Left lung (tissue), 10 donors: ENCODE measurements around the gene EPSTI1. TPM values are rescaled to one million over a fixed set of nuclear protein-coding genes. Genes with fewer than 3 reads are reported as not detected.
A peak's percentile ranks its signal among the peaks of the same experiment; 100 is the strongest.

ENCODE experiments used
- ATAC-seq: fragments of 200-7000 bp; cut with Tn5 transposase; one replicate; pipeline ENCODE4 v1.9.1; 2020; ENCODE audit warnings: moderate library complexity
- DNase-seq, 4 donors: peaks; one replicate each; pipeline ENCODE4 v3.0.0-alpha.2; 2013 to 2020
- H3K27ac ChIP-seq, 2 donors: fragments of 200-600 bp; sonication (generic) in 1 of 2; one replicate each; pipeline versions ENCODE4 v1.5.0 to v1.8.0; 2020 to 2021
- H3K27me3 ChIP-seq, 2 donors: fragments of 200-600 bp; sonication (generic) in 1 of 2; one replicate each; pipeline versions ENCODE4 v1.5.0 to v1.8.0; 2020 to 2021
- H3K36me3 ChIP-seq, 2 donors: fragments of 200-600 bp; sonication (generic) in 1 of 2; one replicate each; pipeline versions ENCODE4 v1.5.0 to v1.8.0; 2020 to 2021
- H3K4me1 ChIP-seq, 2 donors: fragments of 200-600 bp; one replicate each; pipeline ENCODE4 v1.8.0; 2021
- H3K4me3 ChIP-seq, 2 donors: fragments of 200-600 bp; sonication (generic) in 1 of 2; one replicate each; pipeline versions ENCODE4 v1.5.0 to v1.8.0; 2020 to 2021; ENCODE audit warnings: mild to moderate bottlenecking in 1 of 2
- H3K9me3 ChIP-seq, 2 donors: fragments of 200-600 bp; sonication (generic) in 1 of 2; one replicate each; pipeline versions ENCODE4 v1.5.0 to v1.8.0; 2020 to 2021
- intact Hi-C, 2 donors: fragments of 100-400 bp; cut with DNase I; formaldehyde crosslinking; loops; one replicate each; pipeline versions ENCODE4 v1.11.2 to v1.14.2; 2022
- polyA plus RNA-seq, 6 donors: library from polyadenylated mRNA; unstranded; fragments of 120-200 nt; gene quantifications; one replicate each; pipeline ENCODE4 v1.2.1, GENCODE V29; 2013; ENCODE audit not compliant: insufficient read length in 6 of 6
- total RNA-seq, 2 donors: library from RNA; stranded (reverse); fragmentation: NEBNext Ultra II Directional; extraction: Animal tissue kit (Norgen Biotek cat#: 25700); gene quantifications; one replicate each; pipeline ENCODE4 v1.2.1, GENCODE V29; 2021
- TF ChIP-seq, protein P1 (sequence below), 2 donors: fragments of 200-600 bp; sonication (generic) in 1 of 2; IDR thresholded peaks; one replicate each; pipeline versions ENCODE4 v1.5.0 to v1.8.0; 2021; ENCODE audit warnings: antibody characterized with exemption in 2 of 2
- donor health status: DM: no; HTN: yes; CAD: no.
- donor health status: DM: no; HTN: no; CAD: no.

Gene EPSTI1
- total and polyA plus RNA-seq, 8 donors: 11.1 to 22.4 (median 14.1) TPM

DNA sequence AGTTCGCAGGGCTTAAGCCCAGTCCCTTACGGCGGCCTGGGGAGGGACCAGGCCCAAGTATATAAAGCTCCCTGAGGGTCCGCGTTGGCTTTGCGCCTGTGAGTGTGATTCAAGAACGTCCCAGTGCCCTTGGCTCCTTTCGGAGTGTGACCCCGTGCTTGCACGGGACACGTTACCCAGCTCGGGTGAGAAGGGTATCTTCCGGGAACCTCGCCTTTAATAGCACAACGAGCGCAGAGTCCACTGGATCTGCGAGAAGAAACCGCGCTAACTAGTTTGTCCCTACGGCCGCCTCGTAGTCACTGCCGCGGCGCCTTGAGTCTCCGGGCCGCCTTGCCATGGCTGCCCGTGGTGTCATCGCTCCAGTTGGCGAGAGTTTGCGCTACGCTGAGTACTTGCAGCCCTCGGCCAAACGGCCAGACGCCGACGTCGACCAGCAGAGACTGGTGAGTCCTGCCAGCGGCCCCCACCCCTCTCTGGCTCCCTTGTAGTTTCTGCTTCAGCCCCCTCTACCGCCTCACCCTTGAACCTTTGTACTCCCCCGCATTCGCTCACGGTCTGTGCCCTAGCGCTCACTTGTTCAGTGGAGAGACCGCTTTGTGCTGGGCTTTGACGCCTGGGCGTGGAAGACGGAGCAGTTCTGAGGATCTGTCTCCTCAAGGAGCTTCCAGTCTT lies 31.4 kb upstream of the EPSTI1 start, which contains the start of gene DNAJC15:
DNAJC15 (plus strand) TSS at position 298 of the 675 bp plus-strand sequence; CDS start at position 339, 41 bp downstream.
- TF ChIP-seq, protein P1, sequence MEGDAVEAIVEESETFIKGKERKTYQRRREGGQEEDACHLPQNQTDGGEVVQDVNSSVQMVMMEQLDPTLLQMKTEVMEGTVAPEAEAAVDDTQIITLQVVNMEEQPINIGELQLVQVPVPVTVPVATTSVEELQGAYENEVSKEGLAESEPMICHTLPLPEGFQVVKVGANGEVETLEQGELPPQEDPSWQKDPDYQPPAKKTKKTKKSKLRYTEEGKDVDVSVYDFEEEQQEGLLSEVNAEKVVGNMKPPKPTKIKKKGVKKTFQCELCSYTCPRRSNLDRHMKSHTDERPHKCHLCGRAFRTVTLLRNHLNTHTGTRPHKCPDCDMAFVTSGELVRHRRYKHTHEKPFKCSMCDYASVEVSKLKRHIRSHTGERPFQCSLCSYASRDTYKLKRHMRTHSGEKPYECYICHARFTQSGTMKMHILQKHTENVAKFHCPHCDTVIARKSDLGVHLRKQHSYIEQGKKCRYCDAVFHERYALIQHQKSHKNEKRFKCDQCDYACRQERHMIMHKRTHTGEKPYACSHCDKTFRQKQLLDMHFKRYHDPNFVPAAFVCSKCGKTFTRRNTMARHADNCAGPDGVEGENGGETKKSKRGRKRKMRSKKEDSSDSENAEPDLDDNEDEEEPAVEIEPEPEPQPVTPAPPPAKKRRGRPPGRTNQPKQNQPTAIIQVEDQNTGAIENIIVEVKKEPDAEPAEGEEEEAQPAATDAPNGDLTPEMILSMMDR (IDR thresholded peaks at IDR 0.05): no peak
- Histone ChIP-seq H3K9me3 (no peaks in the 10 kb centered on the region), H3K27me3 (no peaks in the 10 kb centered on the region), H3K4me1 (peaks cover 3 to 37% of the 10 kb centered on the region in 2 donors), H3K27ac (peak within 1 kb of the TSS; percentile 75 to 82), H3K36me3 (no peaks in the 10 kb centered on the region), H3K4me3 (peak within 1 kb of the TSS; percentile 42 to 54)
- peak; percentile 94 for ATAC-seq
- intact Hi-C loops: no loop called here
- DNase-seq: peak; percentile 80 to 91 (median 90)

DNA sequence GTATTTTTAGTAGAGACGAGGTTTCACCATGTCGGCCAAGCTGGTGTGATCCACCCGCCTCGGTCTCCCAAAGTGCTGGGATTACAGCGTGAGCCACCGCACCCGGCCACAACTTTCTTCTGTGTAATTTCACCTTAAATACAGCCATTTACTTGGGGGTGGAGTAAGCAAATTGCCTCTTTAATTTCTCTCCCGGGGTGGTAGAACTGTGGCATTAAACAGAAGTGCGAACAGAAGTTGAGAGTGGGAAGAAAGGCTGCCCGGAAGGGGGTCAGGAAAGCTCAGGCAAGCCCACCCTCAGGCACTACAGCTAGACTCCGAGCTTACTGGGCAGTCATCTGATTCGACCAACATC lies 30.9 kb upstream of the EPSTI1 start:
- DNase-seq (no peak), ATAC-seq (no peak)
- peak overlapping the region; percentile 42 to 54 for H3K4me3 ChIP-seq
- peaks cover 3 to 37% of the 10 kb centered on the region in 2 donors for H3K4me1 ChIP-seq
- H3K27me3 ChIP-seq: no peaks in the 10 kb centered on the region
- no peaks in the 10 kb centered on the region for H3K9me3 ChIP-seq
- no peaks in the 10 kb centered on the region for H3K36me3 ChIP-seq
- TF ChIP-seq, protein P1 (IDR thresholded peaks at IDR 0.05): no peak
- H3K27ac ChIP-seq: peak overlapping the region; percentile 75 to 82
- intact Hi-C loops: no loop called here

DNA sequence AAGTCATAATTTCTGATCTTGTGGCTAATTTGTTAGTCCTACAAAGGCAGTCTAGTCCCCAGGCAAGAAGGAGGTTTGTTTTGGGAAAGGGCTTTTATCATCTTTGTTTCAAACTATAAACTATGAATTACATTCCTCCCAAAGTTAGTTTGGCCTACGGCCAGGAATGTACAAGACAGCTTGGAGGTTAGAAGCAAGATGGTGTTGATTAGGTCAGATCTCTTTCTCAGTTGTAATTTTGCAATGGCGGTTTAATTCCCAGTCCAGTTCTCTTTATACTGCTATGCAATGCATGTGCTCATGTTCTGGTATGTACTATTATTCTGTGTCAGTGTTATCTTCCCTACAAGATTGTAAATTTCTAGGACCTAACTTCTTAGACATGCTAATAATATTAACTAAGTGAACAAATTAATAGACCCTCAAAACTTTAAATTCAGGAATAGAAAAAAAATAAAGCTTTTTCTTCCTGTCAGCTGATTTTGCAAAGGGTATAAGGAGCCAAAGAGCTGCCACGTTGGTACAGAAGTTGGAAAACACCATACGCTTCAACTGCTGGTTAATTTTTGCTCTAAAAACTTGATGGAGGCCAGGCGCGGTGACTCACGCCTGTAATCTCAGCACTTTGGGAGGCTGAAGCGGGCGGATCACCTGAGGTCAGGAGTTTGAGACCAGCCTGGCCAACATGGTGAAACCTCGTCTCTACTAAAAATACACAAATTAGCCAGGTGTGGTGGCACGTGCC lies 30.1 kb upstream of the EPSTI1 start:
- no peak for DNase-seq
- H3K27ac ChIP-seq: no peak overlapping the region

DNA sequence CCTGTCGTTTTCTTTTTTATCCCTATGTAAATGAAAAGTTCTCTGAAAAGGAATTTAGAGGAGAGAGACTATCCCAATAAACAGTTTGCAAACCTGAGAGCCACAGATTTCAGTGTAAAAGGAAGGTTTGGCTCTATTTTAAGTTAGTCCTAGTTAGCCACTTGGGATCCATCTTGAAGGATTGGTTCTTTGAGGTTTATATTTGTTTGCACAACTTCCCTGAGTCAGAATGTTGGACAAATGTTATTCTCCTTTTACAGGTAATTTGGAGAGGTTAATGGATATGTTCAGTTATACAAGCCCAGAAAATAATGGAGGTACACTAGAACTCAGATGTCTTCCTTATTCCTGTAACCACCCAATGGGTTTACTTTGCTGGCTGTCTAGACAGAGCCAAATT lies 28.8 kb upstream of the EPSTI1 start:
- intact Hi-C loops: no loop called here
- Histone ChIP-seq H3K36me3 (no peaks in the 10 kb centered on the region), H3K4me3 (no peak overlapping the region), H3K4me1 (peaks cover 3 to 27% of the 10 kb centered on the region in 2 donors), H3K27me3 (no peaks in the 10 kb centered on the region), H3K27ac (no peak overlapping the region), H3K9me3 (no peaks in the 10 kb centered on the region)
- DNase-seq (no peak), ATAC-seq (no peak)
- TF ChIP-seq, protein P1 (IDR thresholded peaks at IDR 0.05): no peak

More for the DNA sequence above, 30.1 kb upstream of the EPSTI1 start:
- no peak overlapping the region for H3K4me3 ChIP-seq
- H3K27me3 ChIP-seq: no peaks in the 10 kb centered on the region
- no peak for ATAC-seq
- intact Hi-C loops: no loop called here
- no peaks in the 10 kb centered on the region for H3K36me3 ChIP-seq
- H3K9me3 ChIP-seq: no peaks in the 10 kb centered on the region
- peaks cover 3 to 37% of the 10 kb centered on the region in 2 donors for H3K4me1 ChIP-seq
- TF ChIP-seq, protein P1 (IDR thresholded peaks at IDR 0.05): no peak

DNA sequence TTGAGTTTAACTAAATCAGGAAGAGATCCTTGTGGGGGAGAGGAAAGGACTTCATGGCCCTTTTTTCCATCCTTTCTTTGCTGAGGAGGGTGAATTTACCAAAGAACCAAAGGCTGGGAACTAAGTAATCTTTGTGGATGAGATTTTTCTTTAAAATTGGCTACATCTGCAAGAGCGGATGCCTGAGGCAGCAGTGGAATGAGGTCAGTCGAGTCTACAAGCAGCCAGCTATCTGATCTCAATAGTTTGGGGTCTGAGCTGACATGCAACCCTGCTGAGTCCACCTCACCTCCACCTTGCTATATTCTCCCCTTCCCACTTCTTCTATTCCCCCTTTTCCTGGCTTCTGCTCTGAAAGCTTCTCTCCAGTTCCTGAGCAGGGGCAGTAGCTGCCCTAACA lies 27.8 kb upstream of the EPSTI1 start:
- Histone ChIP-seq H3K4me3 (no peak overlapping the region), H3K27ac (no peak overlapping the region), H3K36me3 (no peaks in the 10 kb centered on the region), H3K4me1 (peaks cover under 1 to 18% of the 10 kb centered on the region in 2 donors), H3K27me3 (no peaks in the 10 kb centered on the region), H3K9me3 (no peaks in the 10 kb centered on the region)
- intact Hi-C loops: no loop called here
- TF ChIP-seq, protein P1 (IDR thresholded peaks at IDR 0.05): no peak
- DNase-seq: no peak
- no peak for ATAC-seq
